CD4-positive, alpha-beta T cell (primary cell): ENCODE results near the gene NUP133. TPM values are rescaled to one million over a fixed set of nuclear protein-coding genes. Genes with fewer than 3 reads are reported as not detected.

Experiments
- ATAC-seq: fragments of 200-7000 bp; cut with Tn5 transposase; one replicate; pipeline ENCODE4 v1.10.0; 2022; ENCODE audit warnings: mild to moderate bottlenecking; ENCODE audit not compliant: poor library complexity
- CTCF ChIA-PET: fragments of 350-600 bp; sonication (Branson Sonifier 250); formaldehyde crosslinking; loops from one replicate; lab custom pipeline; 2021; ENCODE audit warnings: antibody characterized with exemption, inconsistent platforms; lab: Charles Lee
- POLR2A ChIA-PET: fragments of 350-600 bp; sonication (Branson Sonifier 250); formaldehyde crosslinking; loops from one replicate; lab custom pipeline; 2021; ENCODE audit warnings: antibody characterized with exemption, inconsistent platforms; lab: Charles Lee
- DNase-seq, 14 experiments: peaks; one replicate each; pipeline ENCODE4 v3.0.0-alpha.2; 2013 to 2020; ENCODE audit warnings: mixed read lengths in 2 of 14
- H3K27ac ChIP-seq, 2 donors: one replicate each; pipeline versions ENCODE4 v1.5.1 to v1.7.0; 2013; ENCODE audit warnings: low read length in 2 of 2, low read depth in 1 of 2, mild to moderate bottlenecking in 1 of 2
- H3K27me3 ChIP-seq, 2 experiments: 1 replicate in 1 of 2; 2 replicates in 1 of 2; pipeline versions ENCODE4 v1.6.1 to v1.7.0; 2013; ENCODE audit warnings: low read length in 2 of 2, control low read depth in 1 of 2, mild to moderate bottlenecking in 1 of 2, moderate library complexity in 1 of 2; ENCODE audit not compliant: insufficient read depth in 2 of 2, control insufficient read depth in 1 of 2
- H3K36me3 ChIP-seq: one replicate; pipeline ENCODE4 v1.6.1; 2013; ENCODE audit warnings: low read length, control low read depth; ENCODE audit not compliant: insufficient read depth
- H3K4me1 ChIP-seq: one replicate; pipeline ENCODE4 v1.6.1; 2013; ENCODE audit warnings: low read length, control low read depth; ENCODE audit not compliant: insufficient read depth
- H3K4me3 ChIP-seq: one replicate; pipeline ENCODE4 v1.5.1; 2013; ENCODE audit warnings: mild to moderate bottlenecking, low read length, moderate library complexity
- H3K9me3 ChIP-seq, 2 experiments: 1 replicate in 1 of 2; 2 replicates in 1 of 2; pipeline versions ENCODE4 v1.6.1 to v1.7.0; 2013; ENCODE audit warnings: low read length in 2 of 2, mild to moderate bottlenecking in 2 of 2, control low read depth in 1 of 2, moderate library complexity in 1 of 2; ENCODE audit not compliant: control insufficient read depth in 1 of 2, insufficient read depth in 1 of 2
- H3K27ac Mint-ChIP-seq: one replicate; pipeline ENCODE4 v1.8.0; 2020; ENCODE audit warnings: mixed read lengths
- H3K27me3 Mint-ChIP-seq: one replicate; pipeline ENCODE4 v1.8.0; 2021; ENCODE audit warnings: mixed read lengths
- H3K36me3 Mint-ChIP-seq: one replicate; pipeline ENCODE4 v1.8.0; 2021; ENCODE audit warnings: low read depth, mixed read lengths
- H3K4me1 Mint-ChIP-seq: one replicate; pipeline ENCODE4 v1.8.0; 2021; ENCODE audit warnings: low read depth, mixed read lengths
- H3K4me3 Mint-ChIP-seq: one replicate; pipeline ENCODE4 v1.8.0; 2020; ENCODE audit warnings: mild to moderate bottlenecking, mixed read lengths
- H3K9me3 Mint-ChIP-seq: one replicate; pipeline ENCODE4 v1.8.0; 2020; ENCODE audit warnings: mixed read lengths
- CTCF ChIP-seq: fragments of 200-600 bp; IDR thresholded peaks from one replicate; pipeline ENCODE4 v1.8.0; 2022; ENCODE audit warnings: antibody characterized with exemption, mild to moderate bottlenecking
- intact Hi-C, 2 experiments: fragments of 100-400 bp; cut with DNase I in 1 of 2; cut with micrococcal nuclease in 1 of 2; formaldehyde crosslinking; loops; one replicate each; pipeline versions ENCODE4 v1.15.1 to v1.9.0; 2023 to 2025; cut with DNase I, micrococcal nuclease
- total RNA-seq, 174 experiments: library from RNA in 2 of 174; stranded (reverse) in 2 of 174; gene quantifications; one replicate each; pipeline ENCODE4 v1.2.3 and lab custom pipeline; 2021 to 2026

NUP133 gene
- total RNA-seq, 2 experiments from 2014 or later, result 42.0 to 45.3 TPM

- POLR2A ChIA-PET, result no interaction called here
- TF ChIP-seq CTCF, result no peak
These were observed 28.8 kb upstream of the NUP133 start for GRCh38 chr1:229536982-229537381.

GRCh38 chr1:229535230-229535629 lies 27.1 kb upstream of the NUP133 start:
- CTCF ChIA-PET, result no interaction called here
- no peaks in the 10 kb centered on the region for H3K27me3 ChIP-seq
- Mint-ChIP-seq H3K27me3 (no peaks in the 10 kb centered on the region), H3K4me1 (no peaks in the 10 kb centered on the region), H3K4me3 (no peak overlapping the region), H3K27ac (no peak overlapping the region), H3K36me3 (peaks cover 80% of the 10 kb centered on the region), H3K9me3 (no peaks in the 10 kb centered on the region)
- intact Hi-C loops, result no loop called here
- POLR2A ChIA-PET, result interaction anchor here (1.0 to 1.2 kb wide), 2 partner anchors 22 to 24 kb away, joined by 3 read pairs; partner anchors contain the start of gene ABCB10
- H3K4me1 ChIP-seq, result no peaks in the 10 kb centered on the region
- H3K4me3 ChIP-seq, result no peak overlapping the region
- no peak for ATAC-seq
- H3K36me3 ChIP-seq, result peaks cover 55% of the 10 kb centered on the region
- no peak overlapping the region for H3K27ac ChIP-seq
- no peaks in the 10 kb centered on the region for H3K9me3 ChIP-seq
- TF ChIP-seq CTCF, result no peak
- no peak for DNase-seq

More at GRCh38 chr1:229536982-229537381, 28.8 kb upstream of the NUP133 start:
- H3K27ac ChIP-seq, result no peak overlapping the region
- Mint-ChIP-seq H3K36me3 (peaks cover 75% of the 10 kb centered on the region), H3K27me3 (no peaks in the 10 kb centered on the region), H3K9me3 (no peaks in the 10 kb centered on the region), H3K27ac (no peak overlapping the region), H3K4me1 (peaks cover 1% of the 10 kb centered on the region), H3K4me3 (no peak overlapping the region)
- no peaks in the 10 kb centered on the region for H3K9me3 ChIP-seq
- DNase-seq (no peak), ATAC-seq (no peak)
- intact Hi-C loops, result no loop called here
- H3K27me3 ChIP-seq, result no peaks in the 10 kb centered on the region
- no peak overlapping the region for H3K4me3 ChIP-seq
- H3K4me1 ChIP-seq, result peaks cover under 1% of the 10 kb centered on the region
- CTCF ChIA-PET, result no interaction called here
- peaks cover 55% of the 10 kb centered on the region for H3K36me3 ChIP-seq

- no peaks in the 10 kb centered on the region for H3K9me3 ChIP-seq
- Mint-ChIP-seq H3K9me3 (no peaks in the 10 kb centered on the region), H3K27me3 (no peaks in the 10 kb centered on the region), H3K27ac (no peak overlapping the region), H3K4me1 (no peaks in the 10 kb centered on the region), H3K36me3 (peaks cover 78% of the 10 kb centered on the region), H3K4me3 (no peak overlapping the region)
- no peaks in the 10 kb centered on the region for H3K4me1 ChIP-seq
- TF ChIP-seq CTCF, result no peak
- no peaks in the 10 kb centered on the region for H3K27me3 ChIP-seq
- H3K36me3 ChIP-seq, result peaks cover 46% of the 10 kb centered on the region
- H3K27ac ChIP-seq, result no peak overlapping the region
- ChIA-PET CTCF (no interaction called here), POLR2A (interaction anchor here (0.6 kb wide), 1 partner anchor 481 kb away, joined by 3 read pairs; no protein-coding TSS in a partner anchor)
- ATAC-seq (no peak), DNase-seq (no peak)
- intact Hi-C loops, result no loop called here
- no peak overlapping the region for H3K4me3 ChIP-seq
These were observed 23.2 kb upstream of the NUP133 start for GRCh38 chr1:229531326-229531725.
